GM18511 (cell line): Measurements from ENCODE around the gene BEGAIN.

ENCODE experiments used
- ATAC-seq: cut with Tn5 transposase; IDR thresholded peaks from one replicate; pipeline ENCODE4 v1.9.1; 2021; ENCODE audit warnings: mild to moderate bottlenecking, moderate library complexity; ENCODE audit not compliant: unreplicated experiment

The BEGAIN gene

GRCh38 chr14:100570726-100571454 is 16.3 kb downstream of the BEGAIN start:
- ATAC-seq, result no peak

GRCh38 chr14:100569734-100570286 is 17.4 kb downstream of the BEGAIN start:
- ATAC-seq, result no peak

DNA sequence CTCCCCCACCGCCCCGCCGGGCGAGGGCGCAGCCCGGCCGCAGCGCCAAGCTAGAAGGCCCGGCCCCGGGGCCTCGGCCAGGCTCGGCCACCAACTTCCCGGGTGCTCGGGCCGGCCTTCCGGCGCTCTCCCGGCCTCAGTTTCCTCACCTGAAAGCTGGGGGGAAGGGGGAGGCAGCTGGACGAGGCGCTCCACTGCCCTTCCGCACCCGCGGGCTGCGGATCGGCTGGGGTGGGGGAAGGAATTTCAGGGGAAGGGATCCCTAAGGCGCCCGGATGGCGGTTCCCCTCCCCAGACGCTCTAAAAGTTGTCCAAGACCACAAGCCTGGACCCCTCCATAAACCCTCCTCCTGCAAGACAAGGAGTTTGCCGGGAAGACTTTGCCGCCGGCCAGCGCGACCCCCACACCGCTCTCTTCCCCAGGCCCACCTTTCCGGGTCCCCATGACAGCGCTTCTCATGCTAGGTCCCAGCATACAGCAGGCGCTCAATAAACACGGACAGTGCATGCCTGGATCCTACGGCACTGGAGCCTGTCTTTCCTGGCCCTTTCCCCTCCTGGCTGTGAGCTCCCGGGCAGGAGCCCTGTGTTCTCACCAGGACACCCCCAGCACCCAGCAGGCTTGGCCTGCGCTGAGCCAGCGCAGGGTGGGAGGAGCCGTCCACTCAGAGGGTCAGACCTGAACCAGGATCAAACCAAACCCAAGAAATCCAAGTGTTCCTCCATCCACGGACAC is 18.1 kb downstream of the BEGAIN start:
- no peak for ATAC-seq

DNA sequence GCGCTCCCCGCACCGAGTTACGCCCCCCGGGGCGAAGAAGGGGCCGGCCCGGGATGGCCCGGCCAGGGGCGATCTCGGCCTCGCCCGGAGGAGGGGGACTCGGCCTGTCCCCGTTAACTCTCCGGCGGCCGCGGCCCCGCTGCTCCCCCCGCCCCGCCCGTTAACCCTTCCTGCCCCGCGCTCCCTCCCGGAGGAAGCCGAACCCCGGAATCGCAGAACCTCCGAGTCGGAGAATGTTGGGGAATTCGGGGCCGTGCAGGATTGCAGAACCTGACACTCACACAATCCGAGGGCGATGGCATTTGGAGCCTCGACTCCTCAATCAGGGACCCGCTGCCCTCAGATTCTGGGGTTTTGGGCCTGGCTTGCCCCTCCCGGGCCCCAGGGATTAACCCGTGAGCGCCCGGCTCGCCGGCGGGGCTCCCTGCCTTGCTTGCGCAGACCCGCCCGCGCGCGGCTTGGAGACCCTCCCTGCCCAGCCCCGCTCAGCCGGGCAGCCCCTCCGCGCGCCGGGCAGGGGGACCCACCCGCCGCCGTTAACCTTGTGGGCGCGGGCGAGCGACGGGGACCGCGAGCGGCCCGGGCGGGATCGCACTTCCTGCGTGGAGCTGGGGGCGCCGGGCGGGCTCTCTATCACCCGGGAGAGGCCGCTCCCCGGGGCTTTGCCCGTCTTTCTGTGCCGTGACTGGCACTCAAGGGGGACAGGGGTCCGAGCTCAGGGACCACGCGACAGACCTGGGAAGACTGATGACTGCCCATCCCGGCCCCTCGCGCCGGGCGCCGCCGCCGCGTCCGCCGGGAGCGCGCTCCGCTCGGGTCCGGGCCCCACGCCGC is 18.8 kb downstream of the BEGAIN start:
- no peak for ATAC-seq

DNA sequence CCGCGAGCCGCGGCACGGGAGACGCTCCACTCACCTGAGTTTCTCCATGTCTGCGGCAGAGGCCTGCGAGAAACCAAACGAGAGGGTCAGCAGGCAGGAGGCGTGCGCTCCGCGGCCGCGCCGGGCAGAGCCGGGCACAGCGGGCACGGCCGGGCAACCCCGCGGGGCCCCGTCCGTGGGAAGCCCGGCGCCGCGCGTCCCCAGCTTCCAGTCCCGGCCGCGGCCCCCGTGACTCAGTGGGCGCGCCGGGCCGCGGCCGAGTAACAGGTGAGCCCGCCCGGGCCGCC is 19.4 kb downstream of the BEGAIN start:
- ATAC-seq, result no peak

GRCh38 chr14:100567009-100567876 is 20.0 kb downstream of the BEGAIN start:
- no peak for ATAC-seq

DNA sequence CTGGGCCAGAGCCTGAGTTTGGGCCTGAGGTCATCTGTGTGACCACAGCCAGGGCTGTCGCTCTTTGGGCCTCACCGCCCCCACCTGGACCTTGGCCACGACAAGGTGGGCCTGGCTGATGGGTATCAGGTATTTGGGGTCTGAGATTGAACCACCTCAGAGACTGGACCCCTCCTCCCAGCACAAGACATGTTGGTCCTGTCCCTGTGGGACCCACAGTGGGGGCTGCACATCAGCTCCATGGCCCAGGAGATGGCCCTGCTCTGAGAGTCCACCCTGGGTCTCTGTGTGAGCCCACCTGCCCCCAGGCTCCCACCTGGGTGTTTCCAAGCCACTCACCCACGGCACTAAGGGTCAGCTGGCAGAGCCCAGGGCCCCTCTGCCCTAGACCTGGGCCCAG is 20.6 kb downstream of the BEGAIN start:
- no peak for ATAC-seq

DNA sequence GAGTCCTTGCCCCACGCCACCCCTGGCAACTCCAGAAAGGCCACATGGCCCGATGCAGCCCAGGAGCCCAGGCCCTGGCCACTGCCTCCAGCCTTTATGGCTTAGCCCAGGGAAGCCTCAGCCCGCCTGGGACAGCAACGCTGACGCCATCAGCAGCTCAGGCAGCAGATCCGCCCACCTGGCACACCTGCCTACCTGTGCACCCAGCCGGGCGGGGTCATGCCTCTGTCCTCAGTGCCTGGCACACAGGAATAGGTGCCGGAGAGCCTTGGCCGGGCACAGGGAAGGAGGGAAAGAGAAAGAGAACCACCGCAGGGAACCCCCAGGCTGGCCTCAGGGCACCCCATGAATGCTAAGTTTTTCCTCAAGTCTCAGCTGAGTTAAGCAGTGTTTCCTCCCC is 21.1 kb downstream of the BEGAIN start:
- no peak for ATAC-seq

GRCh38 chr14:100565650-100566049 is 21.6 kb downstream of the BEGAIN start:
- ATAC-seq, result no peak

GRCh38 chr14:100564512-100564911 is 22.7 kb downstream of the BEGAIN start:
- ATAC-seq, result no peak

DNA sequence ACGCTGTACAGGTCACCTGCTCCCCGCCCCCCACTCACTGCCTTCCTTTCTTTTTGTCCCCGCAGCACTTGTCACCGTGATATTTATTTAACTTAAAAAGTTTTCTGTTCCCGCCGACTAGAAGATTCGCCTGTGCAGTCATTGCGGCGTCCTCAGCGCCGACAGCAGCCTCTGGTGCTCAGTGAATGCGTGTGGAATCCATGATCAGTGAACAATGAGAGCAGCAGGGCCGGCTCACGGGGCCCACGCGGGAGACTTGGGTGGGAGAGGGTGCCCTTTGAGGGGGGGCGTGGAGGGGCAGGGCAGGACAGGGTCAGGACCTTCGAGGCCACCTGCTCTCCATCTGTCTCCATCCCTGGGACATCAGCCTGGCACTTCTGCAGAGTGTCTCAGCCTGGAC is 24.5 kb downstream of the BEGAIN start:
- no peak for ATAC-seq

DNA sequence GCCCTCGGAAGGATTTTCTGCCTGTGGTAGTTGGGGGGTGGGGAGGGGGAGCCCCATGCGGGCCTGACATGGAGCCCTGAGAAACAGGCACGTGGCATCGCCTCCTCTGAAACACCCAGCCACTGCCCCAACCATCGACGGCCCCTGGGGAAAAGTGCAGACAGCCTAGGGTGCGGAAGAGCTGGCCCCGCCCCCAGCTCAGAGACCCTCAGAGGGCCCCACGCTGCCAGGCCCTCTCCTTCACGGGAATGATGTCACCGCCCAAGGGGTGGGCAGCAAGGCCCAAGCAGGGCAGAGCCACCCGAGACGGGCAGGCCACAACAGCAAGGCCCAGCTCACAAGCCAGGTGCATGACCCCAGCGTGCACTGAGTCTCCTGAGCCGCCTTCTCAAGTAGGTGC is 26.2 kb downstream of the BEGAIN start:
- ATAC-seq, result no peak

DNA sequence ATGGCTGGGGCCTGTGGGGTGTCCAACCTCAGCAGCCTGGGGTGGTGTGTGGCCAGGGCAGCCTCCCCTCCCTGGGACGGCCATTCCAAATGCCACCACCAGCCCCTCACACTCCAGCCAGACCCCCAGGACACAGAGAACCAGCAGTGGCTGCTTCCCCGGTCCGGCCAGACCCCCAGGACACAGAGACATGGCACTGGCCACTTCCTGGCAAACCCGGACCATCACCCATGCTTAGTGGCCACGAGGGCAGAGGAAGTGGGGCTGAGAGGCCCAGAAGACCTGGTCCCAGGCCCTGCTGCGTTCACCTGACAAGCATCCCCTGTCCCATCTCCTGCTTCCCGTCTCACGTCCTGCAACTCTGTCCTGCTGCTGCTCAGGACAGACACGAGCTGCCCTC is 26.7 kb downstream of the BEGAIN start:
- ATAC-seq, result no peak

DNA sequence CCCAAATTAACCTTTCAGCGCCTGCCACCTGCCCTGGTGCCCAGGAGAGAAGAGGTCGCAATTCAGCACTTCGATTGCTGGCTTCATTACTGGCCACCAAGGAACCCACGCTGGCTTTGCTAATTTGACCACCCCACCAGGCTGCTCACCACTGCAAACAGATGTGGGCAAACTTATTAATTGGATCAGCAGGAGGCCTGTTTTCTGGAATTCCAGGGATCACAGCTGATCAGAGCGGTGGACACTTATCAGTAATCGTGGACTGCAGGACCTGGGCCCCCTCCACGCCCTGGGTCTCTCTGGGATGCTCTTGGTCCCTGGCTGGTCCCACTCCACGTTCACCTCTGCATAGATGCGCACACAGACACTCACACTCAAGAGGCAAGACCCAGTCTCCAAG is 27.8 kb downstream of the BEGAIN start:
- no peak for ATAC-seq

- ATAC-seq, result no peak
Measured at GRCh38 chr14:100558966-100559365, 28.3 kb downstream of the BEGAIN start.

- ATAC-seq, result no peak
Measured at GRCh38 chr14:100558226-100558625, 29.0 kb downstream of the BEGAIN start.

GRCh38 chr14:100557658-100558057 is 29.6 kb downstream of the BEGAIN start:
- ATAC-seq, result no peak

DNA sequence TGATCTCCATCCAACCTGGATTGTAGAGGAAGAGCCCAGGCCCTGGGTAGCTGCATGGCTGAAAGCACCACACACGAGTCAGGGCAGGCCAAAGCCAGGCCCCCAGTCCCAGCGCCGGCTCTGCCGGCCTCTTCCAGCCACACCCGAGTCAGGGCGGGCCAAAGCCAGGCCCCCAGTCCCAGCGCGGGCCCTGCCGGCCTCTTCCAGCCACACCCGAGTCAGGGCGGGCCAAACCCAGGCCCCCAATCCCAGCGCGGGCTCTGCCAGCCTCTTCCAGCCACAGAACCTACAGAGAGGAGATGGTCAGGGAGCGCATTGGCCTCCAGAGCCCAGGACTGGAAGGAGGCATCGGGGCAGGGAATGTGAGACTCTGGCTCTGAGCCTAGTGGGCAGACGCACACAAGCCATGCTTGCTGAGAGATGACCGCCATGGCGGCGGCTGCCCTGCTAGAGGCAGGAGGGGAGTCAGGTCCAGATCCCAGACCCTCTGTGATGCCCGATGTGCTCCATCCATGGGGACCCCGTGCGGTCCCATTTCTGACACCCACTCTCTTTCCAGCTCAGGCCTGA is 30.2 kb downstream of the BEGAIN start:
- ATAC-seq, result no peak

DNA sequence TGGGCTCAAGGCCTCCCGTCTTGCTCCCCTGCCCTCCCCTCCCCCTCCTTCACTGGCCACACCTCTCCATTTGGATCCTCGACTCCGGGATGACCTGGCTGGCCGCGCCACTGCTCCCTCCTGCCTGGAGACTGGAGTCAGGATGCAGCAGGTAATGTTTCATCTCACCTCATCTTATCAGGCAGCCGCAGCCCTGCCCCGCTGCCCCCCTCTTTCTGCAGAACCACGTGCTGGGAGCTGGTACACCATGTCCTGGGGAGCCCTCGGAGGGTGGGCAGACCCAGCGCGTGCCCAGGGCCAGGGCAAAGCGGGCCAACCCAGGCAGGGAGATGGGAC is 31.1 kb downstream of the BEGAIN start:
- ATAC-seq, result no peak

DNA sequence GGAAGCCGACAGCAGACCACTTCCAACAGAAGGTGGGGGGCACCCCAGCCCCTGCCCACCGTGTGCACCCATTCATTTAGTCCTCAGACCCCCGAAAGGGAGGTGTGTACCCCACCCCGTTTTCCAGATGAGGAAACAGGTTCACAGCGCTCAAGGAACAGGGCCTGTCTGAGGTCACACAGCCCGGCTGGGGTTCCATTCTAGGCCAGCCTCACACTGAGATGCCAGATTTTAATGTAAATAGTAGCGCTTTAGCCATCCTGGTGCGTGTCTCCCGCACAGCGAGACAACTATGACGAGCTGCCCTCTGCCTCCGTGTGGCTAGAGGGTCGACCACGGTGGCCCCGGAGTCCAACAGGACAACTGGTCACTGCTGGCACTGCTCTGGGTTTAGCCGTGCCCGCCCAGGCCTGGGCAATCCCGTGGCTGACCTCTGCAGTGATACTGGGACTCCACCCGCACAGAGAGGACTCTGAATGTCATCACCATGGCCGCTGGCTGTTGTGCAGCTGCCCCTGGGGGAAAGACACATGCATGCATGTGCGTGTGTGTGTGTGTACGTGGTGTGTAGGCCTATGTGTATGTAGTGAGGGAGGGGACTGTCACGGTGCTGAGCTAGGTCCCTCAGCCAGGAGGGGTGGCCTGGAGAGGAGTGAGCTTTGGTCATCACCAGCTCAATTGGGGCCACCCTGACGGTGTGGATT is 31.6 kb downstream of the BEGAIN start:
- no peak for ATAC-seq
